SU-DHL-6 (cell line): ENCODE data around the gene MYCBPAP.

Source experiments
- EZH2phosphoT487 ChIP-seq: fragments of 200-600 bp; sonication (generic), shearing (Covaris generic); conservative IDR thresholded peaks from 2 replicates; pipeline ENCODE4 v1.6.1; 2018; ENCODE audit warnings: mild to moderate bottlenecking, antibody characterized with exemption, low read length, moderate library complexity, mixed read lengths
- TF ChIP-seq, protein P1 (sequence below): fragments of 200-600 bp; sonication (generic); IDR thresholded peaks from one replicate; pipeline ENCODE4 v1.5.1; 2017; ENCODE audit warnings: antibody characterized with exemption, mild to moderate bottlenecking, low read length, moderate library complexity; ENCODE audit not compliant: insufficient read depth, poor library complexity, severe bottlenecking

DNA sequence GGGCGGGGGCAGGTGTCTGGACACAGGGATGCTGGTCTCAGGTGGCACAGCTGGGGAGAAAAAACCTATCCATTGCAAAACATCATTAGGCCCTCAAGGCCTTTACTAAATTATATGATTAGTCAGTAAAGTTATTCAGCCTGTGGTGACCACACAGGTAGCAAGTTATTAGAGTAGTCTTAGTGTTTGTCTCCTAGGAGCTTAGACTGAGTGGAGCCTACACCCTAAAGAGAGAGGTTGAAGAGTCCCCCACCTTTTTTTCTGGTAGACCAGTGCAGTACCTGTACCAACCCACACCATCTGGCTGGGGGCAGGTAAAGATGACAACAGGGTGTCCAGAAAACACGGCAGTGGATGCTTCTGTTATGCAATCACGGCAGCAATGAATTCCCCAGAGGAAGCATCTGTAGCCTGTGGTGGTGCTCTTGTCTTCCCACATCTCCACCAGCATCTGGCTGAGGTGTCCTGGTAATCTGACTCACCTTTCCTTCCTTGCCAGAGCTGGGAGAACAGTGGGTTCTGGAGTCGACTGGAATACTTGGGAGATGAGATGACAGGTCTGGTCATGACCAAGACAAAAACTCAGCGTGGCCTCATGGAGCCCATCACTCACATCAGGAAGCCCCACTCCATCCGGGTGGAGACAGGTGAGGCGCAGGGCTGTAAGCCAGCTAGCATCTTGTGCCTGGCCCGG is 11.0 kb downstream of the MYCBPAP start:
- TF ChIP-seq, protein P1, sequence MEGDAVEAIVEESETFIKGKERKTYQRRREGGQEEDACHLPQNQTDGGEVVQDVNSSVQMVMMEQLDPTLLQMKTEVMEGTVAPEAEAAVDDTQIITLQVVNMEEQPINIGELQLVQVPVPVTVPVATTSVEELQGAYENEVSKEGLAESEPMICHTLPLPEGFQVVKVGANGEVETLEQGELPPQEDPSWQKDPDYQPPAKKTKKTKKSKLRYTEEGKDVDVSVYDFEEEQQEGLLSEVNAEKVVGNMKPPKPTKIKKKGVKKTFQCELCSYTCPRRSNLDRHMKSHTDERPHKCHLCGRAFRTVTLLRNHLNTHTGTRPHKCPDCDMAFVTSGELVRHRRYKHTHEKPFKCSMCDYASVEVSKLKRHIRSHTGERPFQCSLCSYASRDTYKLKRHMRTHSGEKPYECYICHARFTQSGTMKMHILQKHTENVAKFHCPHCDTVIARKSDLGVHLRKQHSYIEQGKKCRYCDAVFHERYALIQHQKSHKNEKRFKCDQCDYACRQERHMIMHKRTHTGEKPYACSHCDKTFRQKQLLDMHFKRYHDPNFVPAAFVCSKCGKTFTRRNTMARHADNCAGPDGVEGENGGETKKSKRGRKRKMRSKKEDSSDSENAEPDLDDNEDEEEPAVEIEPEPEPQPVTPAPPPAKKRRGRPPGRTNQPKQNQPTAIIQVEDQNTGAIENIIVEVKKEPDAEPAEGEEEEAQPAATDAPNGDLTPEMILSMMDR: no peak
- no peak for TF ChIP-seq EZH2phosphoT487
